ENCODE data around the gene STIM1. TPM values are rescaled to one million over a fixed set of nuclear protein-coding genes. Genes with fewer than 3 reads are reported as not detected.
A peak's percentile ranks its signal among the peaks of the same experiment; 100 is the strongest.

The STIM1 gene
- total RNA-seq, 2 donors from 2014 or later: 129 to 157 TPM

- Mint-ChIP-seq H3K36me3 (ENCODE audit: insufficient read depth in 2 of 2) (peaks cover 9% of the 10 kb centered on the region in 2 donors), H3K4me1 (ENCODE audit: low read depth) (peaks cover 30% of the 10 kb centered on the region), H3K27me3 (ENCODE audit: low read depth) (no peaks in the 10 kb centered on the region), H3K27ac (peak overlapping the region; percentile 66), H3K4me3 (no peak overlapping the region), H3K9me3 (no peaks in the 10 kb centered on the region)
- DNase-seq (no peak), ATAC-seq (replicated peaks in 1 of 2) (no peak)
Observed at GRCh38 chr11:3823303-3823702, 32.2 kb upstream of the STIM1 start.

DNA sequence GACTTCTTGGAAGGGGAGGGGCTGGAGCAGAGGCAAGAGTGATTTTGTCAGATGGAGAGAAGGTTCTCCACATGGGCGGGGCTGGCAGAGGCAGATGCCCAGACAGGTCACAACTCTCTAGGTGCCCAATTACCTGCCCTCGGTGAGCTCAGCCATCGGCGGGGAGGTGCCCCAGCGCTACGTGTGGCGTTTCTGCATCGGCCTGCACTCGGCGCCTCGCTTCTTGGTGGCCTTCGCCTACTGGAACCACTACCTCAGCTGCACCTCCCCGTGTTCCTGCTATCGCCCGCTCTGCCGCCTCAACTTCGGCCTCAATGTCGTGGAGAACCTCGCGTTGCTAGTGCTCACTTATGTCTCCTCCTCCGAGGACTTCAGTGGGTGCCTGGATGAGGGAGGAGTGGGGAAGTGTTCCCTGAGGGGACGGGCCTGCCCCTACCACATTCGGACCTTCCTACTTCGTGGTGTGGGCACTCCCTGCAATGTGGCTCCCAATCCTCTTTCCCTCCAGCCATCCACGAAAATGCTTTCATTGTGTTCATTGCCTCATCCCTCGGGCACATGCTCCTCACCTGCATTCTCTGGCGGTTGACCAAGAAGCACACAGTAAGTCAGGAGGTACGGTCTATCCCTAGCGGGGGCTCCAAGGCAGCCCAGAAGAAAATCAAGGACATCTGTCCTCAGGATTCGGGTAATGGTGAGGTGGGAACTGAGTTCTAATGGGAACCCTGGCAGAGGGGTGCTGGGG lies 31.5 kb upstream of the STIM1 start:
- Mint-ChIP-seq H3K4me1 (ENCODE audit: low read depth) (peaks cover 30% of the 10 kb centered on the region), H3K27me3 (ENCODE audit: low read depth) (no peaks in the 10 kb centered on the region), H3K27ac (peak overlapping the region; percentile 66), H3K9me3 (no peaks in the 10 kb centered on the region), H3K4me3 (no peak overlapping the region), H3K36me3 (ENCODE audit: insufficient read depth in 2 of 2) (peaks cover 8 to 9% of the 10 kb centered on the region in 2 donors)
- no peak for DNase-seq
- ATAC-seq (replicated peaks in 1 of 2): no peak

GRCh38 chr11:3824714-3825472 lies 30.6 kb upstream of the STIM1 start:
- H3K4me3 Mint-ChIP-seq: no peak overlapping the region
- DNase-seq: peak; percentile 84
- H3K4me1 Mint-ChIP-seq (ENCODE audit: low read depth): peaks cover 30% of the 10 kb centered on the region
- ATAC-seq (replicated peaks in 1 of 2): peak; percentile 80 to 88
- H3K27ac Mint-ChIP-seq: no peak overlapping the region
- no peaks in the 10 kb centered on the region for H3K27me3 Mint-ChIP-seq (ENCODE audit: low read depth)
- peaks cover 9 to 11% of the 10 kb centered on the region in 2 donors for H3K36me3 Mint-ChIP-seq (ENCODE audit: insufficient read depth in 2 of 2)
- H3K9me3 Mint-ChIP-seq: no peaks in the 10 kb centered on the region

- no peaks in the 10 kb centered on the region for H3K27me3 Mint-ChIP-seq (ENCODE audit: low read depth)
- peaks cover 37% of the 10 kb centered on the region for H3K4me1 Mint-ChIP-seq (ENCODE audit: low read depth)
- H3K4me3 Mint-ChIP-seq: no peak overlapping the region
- DNase-seq (no peak), ATAC-seq (replicated peaks in 1 of 2) (no peak)
- peak overlapping the region; percentile 90 for H3K27ac Mint-ChIP-seq
- H3K9me3 Mint-ChIP-seq: no peaks in the 10 kb centered on the region
- peaks cover 10 to 15% of the 10 kb centered on the region in 2 donors for H3K36me3 Mint-ChIP-seq (ENCODE audit: insufficient read depth in 2 of 2)
Observed at GRCh38 chr11:3825473-3826154, 29.9 kb upstream of the STIM1 start.

DNA sequence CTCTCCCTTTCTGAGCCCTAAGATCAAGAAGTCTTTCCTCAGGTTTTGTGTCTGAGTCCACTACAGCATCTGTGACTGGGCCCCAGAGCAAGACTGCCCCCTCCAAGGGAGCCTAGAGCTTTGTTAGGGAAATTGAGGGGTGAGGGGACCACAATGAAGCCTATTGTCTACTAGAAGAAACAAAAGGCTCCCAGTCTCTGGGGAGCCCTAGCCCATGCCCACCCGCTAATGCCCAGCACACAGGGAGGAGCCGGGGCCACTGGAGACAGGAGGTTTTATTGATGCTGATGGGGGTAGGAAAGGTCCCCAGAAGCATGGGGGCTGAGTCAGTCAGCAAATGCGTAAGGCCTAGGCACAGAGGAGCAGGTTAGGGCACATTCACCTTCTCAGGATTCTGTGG lies 28.7 kb upstream of the STIM1 start:
- no peak for DNase-seq
- peaks cover 15 to 18% of the 10 kb centered on the region in 2 donors for H3K36me3 Mint-ChIP-seq (ENCODE audit: insufficient read depth in 2 of 2)
- H3K9me3 Mint-ChIP-seq: no peaks in the 10 kb centered on the region
- peak overlapping the region; percentile 90 for H3K27ac Mint-ChIP-seq
- H3K4me3 Mint-ChIP-seq: no peak overlapping the region
- no peaks in the 10 kb centered on the region for H3K27me3 Mint-ChIP-seq (ENCODE audit: low read depth)
- H3K4me1 Mint-ChIP-seq (ENCODE audit: low read depth): peaks cover 48% of the 10 kb centered on the region
- no peak for ATAC-seq (replicated peaks in 1 of 2)

DNA sequence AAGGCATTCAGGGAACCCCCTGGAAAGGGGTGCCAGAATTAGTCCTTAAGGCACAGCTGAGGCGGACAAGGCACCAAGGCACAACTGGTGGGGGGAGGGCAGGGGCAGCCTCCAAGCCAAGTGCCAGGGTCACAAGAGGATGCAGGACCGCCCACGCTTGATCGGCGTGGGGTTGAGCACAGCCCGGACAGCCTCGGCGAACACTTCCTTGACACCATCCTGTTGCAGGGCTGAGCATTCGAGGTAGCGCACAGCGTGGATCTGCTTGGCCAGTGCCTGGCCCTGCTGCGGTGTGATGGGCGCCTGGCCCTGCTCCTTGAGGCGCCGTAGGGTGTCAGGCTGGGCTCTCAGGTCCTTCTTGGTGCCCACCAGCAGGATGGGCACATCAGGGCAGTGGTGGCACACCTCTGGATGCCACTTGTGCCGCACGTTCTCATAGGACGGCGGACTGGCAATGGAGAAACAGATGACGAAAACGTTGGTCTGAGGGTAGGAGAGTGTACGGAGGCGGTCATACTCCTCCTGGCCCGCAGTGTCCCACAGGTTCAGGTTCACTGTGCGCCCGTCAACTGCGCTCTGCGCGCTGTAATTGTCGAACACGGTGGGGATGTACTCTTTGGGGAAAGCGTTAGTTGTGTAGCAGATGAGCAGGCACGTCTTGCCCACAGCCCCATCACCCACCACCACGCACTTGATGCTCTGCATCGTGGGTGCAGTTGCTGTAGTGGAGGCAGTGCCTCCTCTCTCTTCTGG lies 27.9 kb upstream of the STIM1 start:
- no peaks in the 10 kb centered on the region for H3K27me3 Mint-ChIP-seq (ENCODE audit: low read depth)
- DNase-seq (no peak), ATAC-seq (replicated peaks in 1 of 2) (no peak)
- no peaks in the 10 kb centered on the region for H3K9me3 Mint-ChIP-seq
- H3K4me3 Mint-ChIP-seq: no peak overlapping the region
- H3K36me3 Mint-ChIP-seq (ENCODE audit: insufficient read depth in 2 of 2): peaks cover 15 to 19% of the 10 kb centered on the region in 2 donors
- no peak overlapping the region for H3K27ac Mint-ChIP-seq
- peaks cover 57% of the 10 kb centered on the region for H3K4me1 Mint-ChIP-seq (ENCODE audit: low read depth)

DNA sequence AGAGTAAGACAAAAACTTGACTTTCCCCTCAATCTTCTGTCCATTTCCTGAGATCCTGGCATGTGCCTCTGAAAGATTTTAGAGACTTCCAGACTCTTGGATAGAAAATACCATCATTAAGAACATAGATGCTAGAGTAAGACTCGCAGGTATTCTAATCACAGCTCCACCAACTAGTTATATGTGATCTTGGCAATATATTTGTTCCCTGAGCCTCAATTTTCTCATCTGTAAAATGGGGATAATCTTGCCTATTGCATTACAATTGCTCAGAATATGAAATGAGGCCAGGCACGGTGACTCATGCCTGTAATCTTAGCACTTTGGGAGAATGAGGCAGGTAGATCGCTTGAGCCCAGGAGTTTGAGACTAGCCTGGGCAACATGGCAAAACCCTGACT lies 25.4 kb upstream of the STIM1 start:
- ATAC-seq (replicated peaks in 1 of 2): no peak
- no peak for DNase-seq
- Mint-ChIP-seq H3K4me1 (ENCODE audit: low read depth) (peaks cover 63% of the 10 kb centered on the region), H3K27ac (peak overlapping the region; percentile 67), H3K9me3 (no peaks in the 10 kb centered on the region), H3K36me3 (ENCODE audit: insufficient read depth in 2 of 2) (peaks cover 22 to 31% of the 10 kb centered on the region in 2 donors), H3K27me3 (ENCODE audit: low read depth) (no peaks in the 10 kb centered on the region), H3K4me3 (no peak overlapping the region)

GRCh38 chr11:3830730-3831129 lies 24.7 kb upstream of the STIM1 start:
- no peaks in the 10 kb centered on the region for H3K27me3 Mint-ChIP-seq (ENCODE audit: low read depth)
- ATAC-seq (replicated peaks in 1 of 2) (no peak), DNase-seq (no peak)
- no peaks in the 10 kb centered on the region for H3K9me3 Mint-ChIP-seq
- peaks cover 63% of the 10 kb centered on the region for H3K4me1 Mint-ChIP-seq (ENCODE audit: low read depth)
- H3K4me3 Mint-ChIP-seq: peak overlapping the region; percentile 80 to 87
- peak overlapping the region; percentile 87 for H3K27ac Mint-ChIP-seq
- H3K36me3 Mint-ChIP-seq (ENCODE audit: insufficient read depth in 2 of 2): peaks cover 27 to 37% of the 10 kb centered on the region in 2 donors

- Mint-ChIP-seq H3K36me3 (ENCODE audit: insufficient read depth in 2 of 2) (peaks cover 24 to 38% of the 10 kb centered on the region in 2 donors), H3K27ac (peak overlapping the region; percentile 87), H3K27me3 (ENCODE audit: low read depth) (no peaks in the 10 kb centered on the region), H3K9me3 (no peaks in the 10 kb centered on the region), H3K4me3 (peak overlapping the region; percentile 80 to 87), H3K4me1 (ENCODE audit: low read depth) (peaks cover 67% of the 10 kb centered on the region)
- ATAC-seq (replicated peaks in 1 of 2) (peak; percentile 62 to 68), DNase-seq (no peak)
Observed at GRCh38 chr11:3831378-3832239, 23.9 kb upstream of the STIM1 start.

DNA sequence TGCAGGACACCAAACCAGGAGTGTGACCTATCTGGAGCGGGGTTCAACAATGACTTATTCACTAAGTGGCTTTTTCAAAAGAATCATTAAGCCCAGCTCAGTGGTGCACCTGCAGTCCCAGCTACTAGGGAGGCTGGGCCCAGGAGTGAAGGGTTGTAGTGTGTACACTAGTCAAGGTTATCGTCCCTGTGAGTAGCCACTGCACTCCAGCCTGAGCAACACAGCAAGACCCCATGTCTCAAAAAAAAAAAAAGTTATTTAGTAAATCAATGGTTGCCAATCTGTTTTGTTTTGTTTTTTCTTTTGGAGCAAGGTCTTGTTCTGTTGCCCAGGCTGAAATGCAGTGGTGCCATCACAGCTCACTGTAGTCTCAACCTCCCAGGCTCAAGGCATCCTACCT lies 22.6 kb upstream of the STIM1 start:
- Mint-ChIP-seq H3K27ac (peak overlapping the region; percentile 87), H3K36me3 (ENCODE audit: insufficient read depth in 2 of 2) (peaks cover 22 to 34% of the 10 kb centered on the region in 2 donors), H3K9me3 (no peaks in the 10 kb centered on the region), H3K4me1 (ENCODE audit: low read depth) (peaks cover 79% of the 10 kb centered on the region), H3K27me3 (ENCODE audit: low read depth) (no peaks in the 10 kb centered on the region), H3K4me3 (peak overlapping the region; percentile 87 to 88)
- no peak for ATAC-seq (replicated peaks in 1 of 2)
- no peak for DNase-seq

GRCh38 chr11:3833449-3833848 lies 22.0 kb upstream of the STIM1 start:
- Mint-ChIP-seq H3K27ac (peak overlapping the region; percentile 87), H3K9me3 (no peaks in the 10 kb centered on the region), H3K4me3 (peak overlapping the region; percentile 87 to 88), H3K27me3 (ENCODE audit: low read depth) (no peaks in the 10 kb centered on the region), H3K36me3 (ENCODE audit: insufficient read depth in 2 of 2) (peaks cover 23 to 40% of the 10 kb centered on the region in 2 donors), H3K4me1 (ENCODE audit: low read depth) (peaks cover 85% of the 10 kb centered on the region)
- DNase-seq (no peak), ATAC-seq (replicated peaks in 1 of 2) (no peak)

- H3K4me3 Mint-ChIP-seq: peak overlapping the region; percentile 87 to 88
- no peaks in the 10 kb centered on the region for H3K27me3 Mint-ChIP-seq (ENCODE audit: low read depth)
- no peak for DNase-seq
- no peak for ATAC-seq (replicated peaks in 1 of 2)
- H3K9me3 Mint-ChIP-seq: no peaks in the 10 kb centered on the region
- H3K4me1 Mint-ChIP-seq (ENCODE audit: low read depth): peaks cover 92% of the 10 kb centered on the region
- H3K36me3 Mint-ChIP-seq (ENCODE audit: insufficient read depth in 2 of 2): peaks cover 26 to 45% of the 10 kb centered on the region in 2 donors
- peak overlapping the region; percentile 92 for H3K27ac Mint-ChIP-seq
Observed at GRCh38 chr11:3834349-3834663, 21.2 kb upstream of the STIM1 start.
